Measurements from ENCODE around the gene SLC38A8.

Gene SLC38A8

GRCh38 chr16:84045001-84045817, 2.6 kb upstream of the SLC38A8 start:
- FAIRE-seq (no peak), DNase-seq (ENCODE audit: insufficient read length, low spot score) (no peak)
- TF ChIP-seq POLR2AphosphoS5 (IDR thresholded peaks at IDR 0.05; ENCODE audit: low read depth, low read length) (no peak), PAX5 (IDR thresholded peaks at IDR 0.05; ENCODE audit: insufficient read depth, low read length, severe bottlenecking) (no peak), TAF1 (IDR thresholded peaks at IDR 0.05; ENCODE audit: low read depth, low read length) (no peak), POLR2A (IDR thresholded peaks at IDR 0.05; ENCODE audit: low read depth, low read length) (no peak), POU2F2 (IDR thresholded peaks at IDR 0.05; ENCODE audit: low read depth, low read length) (no peak)

- TF ChIP-seq POLR2A (IDR thresholded peaks at IDR 0.05; ENCODE audit: low read depth, low read length) = no peak
- no peak for FAIRE-seq
- DNase-seq (ENCODE audit: insufficient read length, low spot score) = no peak
Observed at GRCh38 chr16:84044118-84044488, 1.5 kb upstream of the SLC38A8 start.

- FAIRE-seq = no peak
- TF ChIP-seq POLR2AphosphoS5 (IDR thresholded peaks at IDR 0.05; ENCODE audit: low read depth, low read length) = no peak
- TF ChIP-seq POU2F2 (IDR thresholded peaks at IDR 0.05; ENCODE audit: low read depth, low read length) = no peak
- no peak for TF ChIP-seq SPI1 (IDR thresholded peaks at IDR 0.05; ENCODE audit: low read depth, low read length)
- TF ChIP-seq POLR2A (IDR thresholded peaks at IDR 0.05; ENCODE audit: low read depth, low read length) = no peak
- TF ChIP-seq PAX5 (IDR thresholded peaks at IDR 0.05; ENCODE audit: insufficient read depth, low read length, severe bottlenecking) = no peak
- TF ChIP-seq TAF1 (IDR thresholded peaks at IDR 0.05; ENCODE audit: low read depth, low read length) = no peak
- no peak for DNase-seq (ENCODE audit: insufficient read length, low spot score)
Observed at GRCh38 chr16:84043486-84044117, 1.0 kb upstream of the SLC38A8 start.

GRCh38 chr16:84042879-84043485, 387 bp upstream of the SLC38A8 start:
- DNase-seq (ENCODE audit: insufficient read length, low spot score) (no peak), FAIRE-seq (no peak)
- no peak for TF ChIP-seq TAF1 (IDR thresholded peaks at IDR 0.05; ENCODE audit: low read depth, low read length)
- no peak for TF ChIP-seq POLR2AphosphoS5 (IDR thresholded peaks at IDR 0.05; ENCODE audit: low read depth, low read length)
- TF ChIP-seq SPI1 (IDR thresholded peaks at IDR 0.05; ENCODE audit: low read depth, low read length) = no peak
- no peak for TF ChIP-seq POU2F2 (IDR thresholded peaks at IDR 0.05; ENCODE audit: low read depth, low read length)
- TF ChIP-seq PAX5 (IDR thresholded peaks at IDR 0.05; ENCODE audit: insufficient read depth, low read length, severe bottlenecking) = no peak
- TF ChIP-seq POLR2A (IDR thresholded peaks at IDR 0.05; ENCODE audit: low read depth, low read length) = no peak

DNA sequence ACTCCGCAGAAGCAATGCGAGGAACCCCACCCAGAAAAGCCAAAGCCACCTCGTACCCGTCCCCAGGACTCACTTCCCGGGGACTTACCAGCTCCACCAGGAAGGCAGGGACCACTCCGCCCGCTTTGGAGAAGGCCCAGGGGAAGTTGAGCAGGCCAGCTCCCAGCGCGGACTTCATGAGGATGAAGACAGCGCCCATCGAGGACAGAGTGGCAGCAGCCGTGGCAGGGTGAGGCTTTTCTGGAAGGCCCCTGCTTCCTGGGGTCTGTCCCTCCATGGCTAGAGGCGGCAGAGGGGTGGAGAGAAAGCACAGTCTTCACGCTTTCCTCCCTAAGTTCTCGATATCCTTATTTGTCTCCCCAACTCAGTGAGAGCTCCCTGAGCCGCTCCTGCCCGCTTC, 714 bp downstream of the SLC38A8 start:
- DNase-seq (ENCODE audit: insufficient read length, low spot score) (no peak), FAIRE-seq (no peak)
- TF ChIP-seq POLR2A (IDR thresholded peaks at IDR 0.05; ENCODE audit: low read depth, low read length) (no peak), PAX5 (IDR thresholded peaks at IDR 0.05; ENCODE audit: insufficient read depth, low read length, severe bottlenecking) (no peak), POLR2AphosphoS5 (IDR thresholded peaks at IDR 0.05; ENCODE audit: low read depth, low read length) (no peak), POU2F2 (IDR thresholded peaks at IDR 0.05; ENCODE audit: low read depth, low read length) (no peak), SPI1 (IDR thresholded peaks at IDR 0.05; ENCODE audit: low read depth, low read length) (no peak), TAF1 (IDR thresholded peaks at IDR 0.05; ENCODE audit: low read depth, low read length) (no peak)

- TF ChIP-seq POLR2AphosphoS5 (IDR thresholded peaks at IDR 0.05; ENCODE audit: low read depth, low read length) = no peak
- FAIRE-seq (no peak), DNase-seq (ENCODE audit: insufficient read length, low spot score) (no peak)
Observed at GRCh38 chr16:84040823-84041820, 1.5 kb downstream of the SLC38A8 start.

DNA sequence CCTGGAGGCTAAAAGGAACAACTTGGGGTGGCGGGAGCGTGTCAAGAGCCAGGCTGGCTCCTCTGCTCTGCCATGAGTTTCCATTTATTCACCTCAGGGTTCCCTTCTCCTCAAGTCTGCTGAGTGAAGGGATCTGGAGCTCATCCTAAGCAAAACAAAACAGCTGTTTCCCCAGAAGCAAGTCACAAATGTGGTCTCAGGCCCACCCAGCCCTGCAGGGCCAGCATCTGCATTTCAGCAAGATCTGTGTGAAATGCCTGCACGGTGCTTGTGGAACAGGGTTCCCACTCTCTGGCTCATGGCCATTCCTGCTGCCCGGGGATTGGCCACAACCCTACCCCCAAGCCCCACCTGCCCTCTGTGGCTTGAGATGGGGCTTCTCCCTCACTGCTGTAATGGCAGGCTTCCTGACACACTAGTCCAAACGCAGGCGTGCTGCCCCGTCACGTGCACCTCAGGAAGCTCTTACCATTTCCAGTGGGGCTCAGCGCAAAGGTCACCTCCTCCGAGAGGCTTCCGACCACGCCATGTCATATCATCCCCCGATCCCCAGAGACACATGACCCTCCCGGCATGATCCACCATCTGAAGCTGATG, 2.3 kb downstream of the SLC38A8 start:
- no peak for TF ChIP-seq POLR2A (IDR thresholded peaks at IDR 0.05; ENCODE audit: low read depth, low read length)
- no peak for DNase-seq (ENCODE audit: insufficient read length, low spot score)
- FAIRE-seq = no peak

DNA sequence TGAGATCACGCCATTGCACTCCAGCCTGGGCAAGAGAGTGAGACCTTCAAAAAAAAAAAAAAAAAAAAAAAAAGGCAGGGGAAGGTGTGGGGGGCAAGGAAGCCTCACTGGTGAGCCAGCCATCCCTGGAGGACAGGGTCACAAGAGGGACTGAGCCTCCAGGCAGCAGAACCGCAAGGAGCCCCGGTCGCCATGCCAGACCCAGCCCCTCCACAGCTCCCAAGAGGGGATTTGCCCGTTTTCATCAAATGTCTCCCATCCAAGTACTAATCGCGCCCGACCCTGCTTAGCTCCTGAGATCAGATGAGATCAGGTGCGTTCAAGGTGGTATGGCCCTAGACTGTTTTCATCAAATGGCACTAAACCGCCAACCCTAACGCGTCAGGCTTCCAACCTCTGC, 2.9 kb downstream of the SLC38A8 start:
- TF ChIP-seq POU2F2 (IDR thresholded peaks at IDR 0.05; ENCODE audit: low read depth, low read length) (no peak), POLR2AphosphoS5 (IDR thresholded peaks at IDR 0.05; ENCODE audit: low read depth, low read length) (no peak), SPI1 (IDR thresholded peaks at IDR 0.05; ENCODE audit: low read depth, low read length) (no peak), TAF1 (IDR thresholded peaks at IDR 0.05; ENCODE audit: low read depth, low read length) (no peak), POLR2A (IDR thresholded peaks at IDR 0.05; ENCODE audit: low read depth, low read length) (no peak), PAX5 (IDR thresholded peaks at IDR 0.05; ENCODE audit: insufficient read depth, low read length, severe bottlenecking) (no peak)
- DNase-seq (ENCODE audit: insufficient read length, low spot score) (no peak), FAIRE-seq (no peak)

DNA sequence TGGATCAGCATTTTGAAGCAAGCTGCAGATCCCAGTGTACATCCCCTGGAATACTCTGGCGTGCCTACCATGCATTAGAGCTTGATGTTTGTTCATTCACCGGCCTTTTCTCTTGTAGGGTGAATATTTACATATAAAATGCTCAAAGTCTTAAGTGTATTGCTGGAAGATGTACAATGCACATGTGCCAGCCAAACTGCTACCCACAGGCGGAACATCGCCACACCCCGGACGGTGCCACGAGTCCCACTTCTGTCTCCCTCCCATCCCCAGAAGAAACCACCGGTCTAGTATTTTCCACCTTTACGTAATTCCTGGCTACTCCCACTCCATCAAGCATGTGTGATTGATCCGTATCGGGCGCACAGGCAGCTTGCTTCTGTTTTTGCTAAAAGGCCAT, 4.1 kb downstream of the SLC38A8 start:
- FAIRE-seq (no peak), DNase-seq (ENCODE audit: insufficient read length, low spot score) (no peak)
- TF ChIP-seq SPI1 (IDR thresholded peaks at IDR 0.05; ENCODE audit: low read depth, low read length) (no peak), POLR2AphosphoS5 (IDR thresholded peaks at IDR 0.05; ENCODE audit: low read depth, low read length) (no peak), PAX5 (IDR thresholded peaks at IDR 0.05; ENCODE audit: insufficient read depth, low read length, severe bottlenecking) (no peak), TAF1 (IDR thresholded peaks at IDR 0.05; ENCODE audit: low read depth, low read length) (no peak), POLR2A (IDR thresholded peaks at IDR 0.05; ENCODE audit: low read depth, low read length) (no peak), POU2F2 (IDR thresholded peaks at IDR 0.05; ENCODE audit: low read depth, low read length) (no peak)

Measured in GM12891 (cell line).